Psoas muscle (tissue), 8 donors: Measurements from ENCODE around the gene LUC7L3. TPM values are rescaled to one million over a fixed set of nuclear protein-coding genes. Genes with fewer than 3 reads are reported as not detected.

Source experiments
- ATAC-seq, 4 donors: fragments of 200-7000 bp; cut with Tn5 transposase; one replicate each; pipeline ENCODE4 v1.9.1; 2020; ENCODE audit warnings: moderate library complexity in 3 of 4, mild to moderate bottlenecking in 2 of 4
- DNase-seq, 2 donors: peaks; one replicate each; pipeline ENCODE4 v3.0.0-alpha.2; 2020
- H3K27ac ChIP-seq: fragments of 200-600 bp; one replicate; pipeline ENCODE4 v1.8.0; 2022
- H3K27me3 ChIP-seq, 3 donors: fragments of 200-600 bp in 1 of 3; one replicate each; pipeline versions ENCODE4 v1.6.1 to v1.8.0; 2013 to 2022; ENCODE audit warnings: low read length in 2 of 3, mild to moderate bottlenecking in 2 of 3, moderate library complexity in 1 of 3; ENCODE audit not compliant: insufficient read depth in 3 of 3
- H3K36me3 ChIP-seq, 2 donors: fragments of 200-600 bp in 1 of 2; one replicate each; pipeline versions ENCODE4 v1.6.1 to v1.8.0; 2013 to 2022; ENCODE audit warnings: low read depth in 1 of 2, mild to moderate bottlenecking in 1 of 2, moderate library complexity in 1 of 2; ENCODE audit not compliant: insufficient read depth in 1 of 2
- H3K4me1 ChIP-seq: fragments of 200-600 bp; one replicate; pipeline ENCODE4 v1.8.0; 2022
- H3K4me3 ChIP-seq: fragments of 200-600 bp; one replicate; pipeline ENCODE4 v1.8.0; 2022; ENCODE audit warnings: mild to moderate bottlenecking
- H3K9me3 ChIP-seq: fragments of 200-600 bp; one replicate; pipeline ENCODE4 v1.8.0; 2022
- CTCF ChIP-seq: fragments of 200-600 bp; IDR thresholded peaks from one replicate; pipeline ENCODE4 v1.8.0; 2022; ENCODE audit warnings: antibody characterized with exemption
- WGBS, 3 donors: extraction: QIAGEN DNeasy Blood & Tissue Kit; methylation state at CpG; one replicate each; pipeline versions ENCODE4 v1.1.6 to v1.1.7; 2013; 5-methylcytosine and 5-hydroxymethylcytosine counted together
- intact Hi-C, 2 donors: fragments of 100-400 bp; cut with DNase I; formaldehyde crosslinking; loops; one replicate each; pipeline versions ENCODE4 v1.11.0 to v1.14.2; 2022
- polyA plus RNA-seq, 3 donors: library from polyadenylated mRNA; stranded (reverse); fragments of 200-250 nt; gene quantifications; one replicate each; pipeline ENCODE4 v1.2.3, GENCODE V29; 2013
- total RNA-seq, 4 donors: library from RNA; stranded (reverse); fragmentation: NEBNext Ultra II Directional in 2 of 4; extraction: Animal tissue kit (Norgen Biotek cat#: 25700) in 2 of 4; gene quantifications; one replicate each; pipeline versions ENCODE4 v1.2.1 to v1.2.4, GENCODE V29; 2021 to 2023
- donor health status: healthy with polysubstance abuse.
- donor health status: DM: no; HTN: no; CAD: no; lungs with moderate emphysema.
- donor health status: Bipolar disorder and iron deficiency.
- donor health status: healthy.
- donor health status: DM: yes; HTN: yes; CAD: no.
- donor health status: DM: no; HTN: no; CAD: no.
- donor health status: DM: no; HTN: no; CAD: no.
- donor health status: DM: yes; HTN: yes; CAD: no.

Gene LUC7L3
- total and polyA plus RNA-seq, 7 donors, result 25.4 to 108 (median 49.2) TPM

- Histone ChIP-seq H3K4me3 (no peak overlapping the region), H3K27ac (no peak overlapping the region), H3K9me3 (no peaks in the 10 kb centered on the region), H3K4me1 (peaks cover 27% of the 10 kb centered on the region), H3K36me3 (peaks cover 2 to 32% of the 10 kb centered on the region in 2 donors), H3K27me3 (no peaks in the 10 kb centered on the region)
- no peak for TF ChIP-seq CTCF
- DNase-seq (no peak), ATAC-seq (no peak)
- intact Hi-C loops, result no loop called here
- WGBS, 3 donors, result 80 to 83% (median 81%) methylated on average over 3 of the region's 3 CpGs
These were observed 15.9 kb downstream of the LUC7L3 start for GRCh38 chr17:50735287-50735686.

- intact Hi-C loops, result no loop called here
- Histone ChIP-seq H3K9me3 (no peaks in the 10 kb centered on the region), H3K27me3 (no peaks in the 10 kb centered on the region), H3K4me1 (peaks cover 11% of the 10 kb centered on the region), H3K36me3 (peaks cover 9 to 51% of the 10 kb centered on the region in 2 donors), H3K27ac (no peak overlapping the region), H3K4me3 (no peak overlapping the region)
- WGBS, 3 donors, result 85 to 95% (median 86%) methylated on average over 2 of the region's 2 CpGs
- DNase-seq, result no peak
- ATAC-seq, result peak; percentile 25 to 43 (median 34)
- no peak for TF ChIP-seq CTCF
These were observed 17.8 kb downstream of the LUC7L3 start for GRCh38 chr17:50737118-50737698.

- H3K36me3 ChIP-seq, result peaks cover 11 to 70% of the 10 kb centered on the region in 2 donors
- TF ChIP-seq CTCF, result no peak
- peaks cover 11% of the 10 kb centered on the region for H3K4me1 ChIP-seq
- H3K27me3 ChIP-seq, result no peaks in the 10 kb centered on the region
- no peak overlapping the region for H3K4me3 ChIP-seq
- WGBS, 3 donors, result 35 to 60% (median 38%) methylated on average over 2 of the region's 2 CpGs
- no peak overlapping the region for H3K27ac ChIP-seq
- DNase-seq (no peak), ATAC-seq (no peak)
- intact Hi-C loops, result no loop called here
- no peaks in the 10 kb centered on the region for H3K9me3 ChIP-seq
These were observed 19.7 kb downstream of the LUC7L3 start for GRCh38 chr17:50739098-50739497.

GRCh38 chr17:50745631-50746030, 26.2 kb downstream of the LUC7L3 start:
- no peak for ATAC-seq

More at GRCh38 chr17:50745631-50746030, 26.2 kb downstream of the LUC7L3 start:
- WGBS, 3 donors, result 90 to 94% (median 90%) methylated on average over 12 of the region's 12 CpGs
- intact Hi-C loops, result no loop called here
- no peaks in the 10 kb centered on the region for H3K27me3 ChIP-seq
- no peak for DNase-seq
- peaks cover 16 to 100% of the 10 kb centered on the region in 2 donors for H3K36me3 ChIP-seq
- TF ChIP-seq CTCF, result no peak
- H3K27ac ChIP-seq, result no peak overlapping the region
- no peak overlapping the region for H3K4me3 ChIP-seq
- no peaks in the 10 kb centered on the region for H3K4me1 ChIP-seq
- H3K9me3 ChIP-seq, result no peaks in the 10 kb centered on the region
